Smooth muscle cell (in vitro differentiated cells): ENCODE measurements around the gene KDELR1. TPM values are rescaled to one million over a fixed set of nuclear protein-coding genes. Genes with fewer than 3 reads are reported as not detected.

Experiments used
- DNase-seq: peaks from one replicate; lab custom pipeline; 2025; ENCODE audit not compliant: unreplicated experiment; lab: John Stamatoyannopoulos, UW
- H2AFZ ChIP-seq: fragments of 200-600 bp; sonication (generic); 2 replicates; pipeline ENCODE4 v1.6.0; 2016; ENCODE audit warnings: antibody characterized with exemption, low read depth, mild to moderate bottlenecking
- H3F3A ChIP-seq: fragments of 200-600 bp; sonication (generic); 2 replicates; pipeline ENCODE4 v1.6.0; 2017; ENCODE audit warnings: antibody characterized with exemption, low read depth
- H3K27ac ChIP-seq: fragments of 200-600 bp; sonication (generic); 2 replicates; pipeline ENCODE4 v1.5.1; 2016; ENCODE audit warnings: low read depth, mild to moderate bottlenecking
- H3K27me3 ChIP-seq: fragments of 200-600 bp; sonication (generic); 2 replicates; pipeline ENCODE4 v1.6.1; 2016; ENCODE audit warnings: low read depth, mild to moderate bottlenecking
- H3K36me3 ChIP-seq: fragments of 200-600 bp; sonication (generic); 2 replicates; pipeline ENCODE4 v1.5.1; 2016; ENCODE audit warnings: low read depth
- H3K4me1 ChIP-seq: fragments of 200-600 bp; sonication (generic); 2 replicates; pipeline ENCODE4 v1.5.1; 2016; ENCODE audit warnings: low read depth
- H3K4me2 ChIP-seq: fragments of 200-600 bp; sonication (generic); 2 replicates; pipeline ENCODE4 v1.6.0; 2016; ENCODE audit warnings: mild to moderate bottlenecking
- H3K4me3 ChIP-seq: fragments of 200-600 bp; sonication (generic); 2 replicates; pipeline ENCODE4 v1.5.1; 2016; ENCODE audit warnings: mild to moderate bottlenecking
- H3K79me2 ChIP-seq: fragments of 200-600 bp; sonication (generic); 2 replicates; pipeline ENCODE4 v1.6.0; 2016; ENCODE audit warnings: low read depth, mild to moderate bottlenecking
- H3K9ac ChIP-seq: fragments of 200-600 bp; sonication (generic); 2 replicates; pipeline ENCODE4 v1.6.0; 2016; ENCODE audit warnings: low read depth
- H3K9me3 ChIP-seq: fragments of 200-600 bp; sonication (generic); replicated peaks from 2 replicates; pipeline ENCODE4 v1.5.1; 2016; ENCODE audit warnings: low read depth
- H4K20me1 ChIP-seq: fragments of 200-600 bp; sonication (generic); 2 replicates; pipeline ENCODE4 v1.6.0; 2016; ENCODE audit warnings: low read depth
- WGBS: methylation state at CpG from one replicate; pipeline ENCODE4 v1.1.7; 2016; ENCODE audit warnings: low lambda C conversion rate; 5-methylcytosine and 5-hydroxymethylcytosine counted together
- polyA plus RNA-seq: library from polyadenylated mRNA; unstranded; fragments of >200 nt; fragmentation: Nextera tagmentation; extraction: Ambion mirVana; gene quantifications from 2 replicates; pipeline ENCODE4 v1.2.1, GENCODE V29; 2016
- total RNA-seq: library from RNA; depleted of rRNA; stranded (reverse); fragments of >200 nt; gene quantifications from 2 replicates; pipeline ENCODE4 v1.2.3, GENCODE V29; 2014
- TF ChIP-seq, protein P1 (sequence below): fragments of 200-600 bp; sonication (generic); IDR thresholded peaks from 2 replicates; pipeline ENCODE4 v1.5.1; 2017; ENCODE audit warnings: borderline replicate concordance, mild to moderate bottlenecking, antibody characterized with exemption; ENCODE audit not compliant: insufficient read depth, poor library complexity, severe bottlenecking

The KDELR1 gene
- total and polyA plus RNA-seq, 2 experiments from 2014 or later, result 239 to 315 TPM

DNA sequence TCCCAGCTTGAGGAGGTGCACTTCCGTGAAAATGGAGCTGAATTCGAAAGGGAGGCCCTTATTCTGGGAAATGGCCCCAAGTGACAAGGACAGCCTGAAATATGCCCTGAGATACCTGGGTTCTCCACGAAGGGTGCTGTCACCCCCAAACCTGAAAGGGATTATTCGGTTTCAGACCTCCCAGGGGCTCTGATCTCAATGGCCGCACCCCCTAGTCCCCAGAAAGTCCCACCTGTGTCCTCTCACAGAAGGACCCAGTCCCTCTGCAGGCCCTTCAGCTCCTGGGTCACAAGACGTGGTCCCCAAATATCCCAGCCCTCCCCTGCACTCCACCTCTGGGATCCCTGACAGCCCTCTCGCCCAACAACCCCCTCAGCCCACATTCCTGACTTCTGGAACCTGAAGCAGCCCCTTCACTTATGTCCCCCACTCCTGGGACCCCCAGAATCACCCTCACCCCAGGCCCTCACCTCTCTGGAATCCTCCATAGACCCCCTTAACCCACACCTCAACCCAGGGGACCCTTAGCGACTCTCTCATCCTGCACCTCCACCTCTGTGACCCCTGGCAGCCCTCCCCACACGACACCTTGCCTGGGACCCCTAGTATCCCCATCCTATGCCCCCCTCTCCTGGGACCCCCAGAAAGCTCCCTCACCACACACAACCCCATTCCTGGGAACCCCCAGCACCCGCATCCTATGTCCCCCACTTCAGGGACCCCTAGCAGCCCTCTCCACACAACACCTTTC lies 26.6 kb downstream of the KDELR1 start:
- WGBS, result 80% methylated on average over 9 of the region's 10 CpGs
- H3K79me2 ChIP-seq, result no peaks in the 10 kb centered on the region
- peak overlapping the region; percentile 91 for H3K4me2 ChIP-seq
- no peak for DNase-seq
- H3K36me3 ChIP-seq, result no peaks in the 10 kb centered on the region
- TF ChIP-seq, protein P1, sequence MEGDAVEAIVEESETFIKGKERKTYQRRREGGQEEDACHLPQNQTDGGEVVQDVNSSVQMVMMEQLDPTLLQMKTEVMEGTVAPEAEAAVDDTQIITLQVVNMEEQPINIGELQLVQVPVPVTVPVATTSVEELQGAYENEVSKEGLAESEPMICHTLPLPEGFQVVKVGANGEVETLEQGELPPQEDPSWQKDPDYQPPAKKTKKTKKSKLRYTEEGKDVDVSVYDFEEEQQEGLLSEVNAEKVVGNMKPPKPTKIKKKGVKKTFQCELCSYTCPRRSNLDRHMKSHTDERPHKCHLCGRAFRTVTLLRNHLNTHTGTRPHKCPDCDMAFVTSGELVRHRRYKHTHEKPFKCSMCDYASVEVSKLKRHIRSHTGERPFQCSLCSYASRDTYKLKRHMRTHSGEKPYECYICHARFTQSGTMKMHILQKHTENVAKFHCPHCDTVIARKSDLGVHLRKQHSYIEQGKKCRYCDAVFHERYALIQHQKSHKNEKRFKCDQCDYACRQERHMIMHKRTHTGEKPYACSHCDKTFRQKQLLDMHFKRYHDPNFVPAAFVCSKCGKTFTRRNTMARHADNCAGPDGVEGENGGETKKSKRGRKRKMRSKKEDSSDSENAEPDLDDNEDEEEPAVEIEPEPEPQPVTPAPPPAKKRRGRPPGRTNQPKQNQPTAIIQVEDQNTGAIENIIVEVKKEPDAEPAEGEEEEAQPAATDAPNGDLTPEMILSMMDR, result no peak
- H3K4me3 ChIP-seq, result peak overlapping the region; percentile 54
- H2AFZ ChIP-seq, result peak overlapping the region; percentile 62
- H3F3A ChIP-seq, result no peaks in the 10 kb centered on the region
- H3K27me3 ChIP-seq, result no peaks in the 10 kb centered on the region
- H4K20me1 ChIP-seq, result no peaks in the 10 kb centered on the region
- H3K4me1 ChIP-seq, result no peaks in the 10 kb centered on the region
- H3K27ac ChIP-seq, result no peak overlapping the region
- no peak overlapping the region for H3K9ac ChIP-seq
- no peaks in the 10 kb centered on the region for H3K9me3 ChIP-seq

DNA sequence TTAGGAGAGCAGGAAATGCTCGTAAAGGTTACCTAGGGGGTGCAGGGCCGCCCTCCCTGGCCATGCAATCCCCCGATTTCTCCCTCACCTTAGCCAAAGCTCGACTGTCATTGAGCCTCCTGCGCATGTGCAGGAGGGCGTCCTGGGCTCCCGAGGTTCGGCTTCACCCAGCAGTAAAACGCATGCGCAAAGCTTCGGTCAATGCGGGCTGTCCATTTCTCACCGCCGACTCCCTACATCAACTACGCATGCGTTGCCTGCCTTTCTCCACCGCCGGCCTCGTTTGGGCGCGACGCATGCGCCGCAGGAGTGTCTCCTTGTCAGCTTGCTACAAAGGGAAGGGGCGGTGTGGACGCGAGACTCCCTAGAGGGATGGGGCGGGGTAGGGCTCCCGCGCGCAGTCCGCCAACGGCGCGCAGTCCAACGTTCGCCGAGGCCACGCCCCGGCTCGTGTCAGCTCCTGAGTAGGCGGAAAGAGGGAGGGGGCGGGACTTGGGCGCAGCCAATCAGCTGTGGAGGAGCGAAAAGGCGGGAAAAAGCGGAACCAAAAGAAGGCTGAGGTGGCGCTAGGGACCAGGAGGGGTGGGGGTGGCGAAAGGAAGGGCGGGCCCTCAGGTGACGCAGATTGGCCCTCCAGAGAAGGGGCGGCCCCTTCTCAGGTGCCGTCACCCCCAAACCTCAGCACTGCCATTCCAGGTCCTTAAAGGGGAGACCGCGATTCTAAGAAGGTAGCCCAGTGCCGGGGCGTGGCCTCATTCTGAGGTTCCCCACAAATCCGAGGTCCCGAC lies 27.3 kb downstream of the KDELR1 start, which contains the start of the genes SYNGR4 and TMEM143:
Gene SYNGR4, plus strand, starts transcription at position 558 of the 788 bp plus-strand sequence. CDS start 1,476 bp downstream, outside the sequence.
Gene TMEM143, minus strand, starts transcription at position 131 of the 788 bp plus-strand sequence. Its CDS starts 20 bp downstream, at position 111.
- no peaks in the 10 kb centered on the region for H4K20me1 ChIP-seq
- DNase-seq, result peak; percentile 92
- peak within 1 kb of the TSS; percentile 85 for H2AFZ ChIP-seq
- H3K4me3 ChIP-seq, result peak within 1 kb of the TSS; percentile 54
- H3K27me3 ChIP-seq, result no peaks in the 10 kb centered on the region
- WGBS, result 6% methylated on average over 59 of the region's 59 CpGs
- H3K27ac ChIP-seq, result peak within 1 kb of the TSS; percentile 42
- no peaks in the 10 kb centered on the region for H3K36me3 ChIP-seq
- H3K4me1 ChIP-seq, result no peaks in the 10 kb centered on the region
- no peaks in the 10 kb centered on the region for H3K79me2 ChIP-seq
- TF ChIP-seq, protein P1, result no peak
- peak within 1 kb of the TSS; percentile 41 for H3K9ac ChIP-seq
- no peaks in the 10 kb centered on the region for H3K9me3 ChIP-seq
- peak within 1 kb of the TSS; percentile 91 for H3K4me2 ChIP-seq
- no peaks in the 10 kb centered on the region for H3F3A ChIP-seq

DNA sequence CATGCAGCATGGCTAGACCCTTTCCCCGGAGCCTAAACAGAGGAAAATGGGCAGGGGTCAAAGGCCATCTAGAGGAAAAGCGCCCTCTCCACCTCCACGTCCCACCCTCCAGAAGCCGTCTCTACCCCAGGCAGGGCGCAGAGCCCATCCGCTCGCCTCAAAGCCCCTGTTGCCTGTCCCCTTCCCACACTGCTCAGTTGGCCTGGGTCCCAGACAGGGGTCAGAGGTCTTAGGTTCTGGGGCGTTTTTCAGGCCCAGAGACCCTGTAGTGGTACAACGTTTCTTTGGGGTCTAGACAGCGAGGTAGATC lies 27.9 kb downstream of the KDELR1 start:
- WGBS, result 7% methylated on average over 9 of the region's 10 CpGs
- peak overlapping the region; percentile 41 for H3K9ac ChIP-seq
- no peaks in the 10 kb centered on the region for H3K4me1 ChIP-seq
- H3F3A ChIP-seq, result no peaks in the 10 kb centered on the region
- peak overlapping the region; percentile 85 for H2AFZ ChIP-seq
- no peaks in the 10 kb centered on the region for H3K9me3 ChIP-seq
- no peaks in the 10 kb centered on the region for H4K20me1 ChIP-seq
- H3K36me3 ChIP-seq, result no peaks in the 10 kb centered on the region
- no peak for DNase-seq
- H3K4me3 ChIP-seq, result peak overlapping the region; percentile 54
- H3K4me2 ChIP-seq, result peak overlapping the region; percentile 91
- no peaks in the 10 kb centered on the region for H3K79me2 ChIP-seq
- TF ChIP-seq, protein P1, result no peak
- H3K27ac ChIP-seq, result peak overlapping the region; percentile 42
- H3K27me3 ChIP-seq, result no peaks in the 10 kb centered on the region
